GM18519 (cell line): ENCODE data around the gene BCL11B.

Source experiments
- ATAC-seq: cut with Tn5 transposase; IDR thresholded peaks from one replicate; pipeline ENCODE4 v1.9.1; 2021; ENCODE audit warnings: mild to moderate bottlenecking, moderate library complexity; ENCODE audit not compliant: unreplicated experiment, low FRiP score

Gene BCL11B

DNA sequence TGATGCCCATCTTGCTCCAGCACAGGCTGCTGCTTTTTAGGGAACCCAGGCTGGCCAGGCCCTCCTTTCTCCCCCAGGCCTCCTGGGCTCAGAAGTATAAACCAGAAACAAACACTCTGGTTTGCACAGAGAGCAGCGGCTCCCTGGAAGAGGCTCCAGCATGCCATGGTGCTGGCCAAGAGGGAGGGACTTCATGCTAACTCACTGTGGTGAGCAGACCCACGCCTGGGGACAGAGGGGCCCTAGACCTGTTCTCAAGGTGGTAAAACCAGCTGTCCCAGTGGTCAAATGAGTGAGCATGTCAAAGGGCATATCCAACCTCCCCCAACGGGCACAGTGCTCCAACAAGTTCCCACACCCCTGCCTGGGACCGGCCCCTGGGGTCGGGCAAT is 15.5 kb downstream of the BCL11B start:
- ATAC-seq = no peak

- ATAC-seq = no peak
These were observed 16.1 kb downstream of the BCL11B start for GRCh38 chr14:99255621-99256482.

GRCh38 chr14:99254328-99255009 is 17.5 kb downstream of the BCL11B start:
- no peak for ATAC-seq

GRCh38 chr14:99253890-99254289 is 18.1 kb downstream of the BCL11B start:
- no peak for ATAC-seq

DNA sequence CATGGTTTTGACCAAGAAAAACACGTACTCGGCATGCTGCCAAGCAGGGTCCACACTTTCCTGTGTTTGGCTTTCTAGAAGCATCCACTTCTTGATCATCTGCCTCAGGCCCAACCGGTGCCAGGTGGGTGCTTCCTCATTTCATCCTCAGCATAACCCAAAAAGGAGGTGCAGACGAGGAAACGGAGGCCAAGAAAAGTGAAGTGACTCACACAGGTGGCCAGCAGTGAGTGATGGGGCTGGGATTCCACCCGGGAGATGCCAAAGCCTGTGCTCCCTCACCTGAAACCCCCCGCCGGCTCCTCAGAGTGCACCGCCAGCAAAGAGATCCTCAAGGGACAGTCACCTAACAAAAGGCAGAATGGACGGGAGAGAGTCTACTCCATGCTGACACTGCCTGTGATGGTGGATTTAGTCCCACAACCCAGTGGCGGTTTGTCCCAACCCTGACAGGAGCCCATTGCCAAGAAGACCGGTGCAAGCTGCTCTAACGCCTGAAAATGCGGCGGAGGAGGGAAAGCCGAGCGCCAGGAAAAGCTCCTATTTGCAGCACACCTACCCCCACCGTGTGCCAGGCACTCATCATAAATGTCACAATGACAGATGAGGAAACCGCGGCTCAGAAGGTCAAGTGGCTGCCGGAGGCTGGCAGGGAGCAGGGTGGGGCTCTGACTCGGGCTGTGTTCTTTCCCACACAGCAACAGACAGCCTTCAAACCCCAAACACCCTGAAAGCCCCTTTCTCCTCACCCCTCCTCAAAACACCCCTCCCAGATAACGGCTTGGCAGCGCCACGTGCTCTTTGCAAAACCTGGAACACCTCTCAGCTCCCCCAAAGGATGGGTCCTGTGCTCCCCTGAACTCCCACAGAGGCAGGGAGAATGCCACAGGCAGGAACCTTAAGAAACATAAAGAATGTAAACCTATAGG is 18.8 kb downstream of the BCL11B start:
- ATAC-seq = no peak

DNA sequence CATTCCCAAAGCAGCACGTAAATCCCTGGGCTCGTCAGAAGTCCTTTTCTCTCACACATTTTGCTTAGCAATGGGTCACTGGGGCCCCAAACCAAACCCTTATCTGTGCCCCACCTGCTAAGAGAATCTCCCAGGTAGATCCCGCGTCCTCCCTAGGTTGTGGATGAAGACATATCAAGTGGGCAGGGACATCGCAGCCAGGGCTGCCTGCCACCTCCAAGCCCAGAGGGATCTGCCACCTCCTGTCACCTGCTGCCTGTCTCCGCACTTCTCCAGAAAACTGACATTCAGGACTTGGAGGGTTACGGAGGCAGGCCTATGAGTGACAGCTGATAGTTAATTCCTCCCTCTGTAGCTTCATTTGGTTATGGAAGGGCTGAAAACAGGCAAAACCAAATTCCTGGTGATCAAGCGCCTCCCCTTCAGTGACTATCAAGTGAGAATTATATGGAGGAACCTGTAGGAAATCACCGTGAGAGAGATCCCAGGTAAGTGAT is 19.5 kb downstream of the BCL11B start:
- no peak for ATAC-seq

DNA sequence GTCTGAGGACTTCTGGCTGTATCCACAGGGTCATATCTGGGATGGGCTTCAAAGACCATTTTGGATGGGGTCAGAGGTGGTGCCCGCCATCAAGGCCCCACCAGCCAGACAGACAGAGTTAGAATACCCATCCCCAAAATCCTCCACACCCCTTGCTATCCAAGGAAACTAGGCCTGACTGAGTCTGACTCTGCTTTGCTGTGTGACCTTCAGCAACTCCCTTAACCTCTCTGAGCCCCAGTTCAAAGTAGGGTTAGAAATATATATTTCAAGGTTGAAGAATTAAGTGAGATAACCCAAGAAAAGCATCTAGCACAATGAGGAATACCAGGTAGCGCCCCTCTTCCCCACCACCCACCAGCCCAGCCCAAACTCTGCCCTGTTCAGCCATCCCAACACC is 20.3 kb downstream of the BCL11B start:
- no peak for ATAC-seq

- no peak for ATAC-seq
These were observed 21.3 kb downstream of the BCL11B start for GRCh38 chr14:99250636-99251208.

- no peak for ATAC-seq
These were observed 22.6 kb downstream of the BCL11B start for GRCh38 chr14:99249389-99249788.

DNA sequence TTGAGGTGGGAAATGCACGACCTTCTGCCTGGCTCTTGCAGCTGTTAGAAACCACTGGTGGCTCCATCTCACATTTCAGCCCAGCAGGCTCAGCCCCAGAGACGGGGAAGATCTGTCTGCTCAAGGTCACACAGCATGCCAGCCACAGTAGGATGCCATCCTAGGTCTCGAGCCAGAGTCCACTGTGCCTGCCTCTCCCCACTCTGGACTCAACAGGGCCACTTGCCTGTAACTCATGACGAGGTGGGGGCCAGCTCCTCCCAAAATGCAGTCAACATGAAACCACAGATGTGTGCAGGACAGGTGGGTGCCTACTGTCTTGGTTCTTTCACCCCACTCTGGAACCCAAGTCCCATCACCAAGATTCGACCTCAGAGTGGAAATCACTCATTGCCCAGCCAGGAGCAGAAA is 23.2 kb downstream of the BCL11B start:
- ATAC-seq = no peak

DNA sequence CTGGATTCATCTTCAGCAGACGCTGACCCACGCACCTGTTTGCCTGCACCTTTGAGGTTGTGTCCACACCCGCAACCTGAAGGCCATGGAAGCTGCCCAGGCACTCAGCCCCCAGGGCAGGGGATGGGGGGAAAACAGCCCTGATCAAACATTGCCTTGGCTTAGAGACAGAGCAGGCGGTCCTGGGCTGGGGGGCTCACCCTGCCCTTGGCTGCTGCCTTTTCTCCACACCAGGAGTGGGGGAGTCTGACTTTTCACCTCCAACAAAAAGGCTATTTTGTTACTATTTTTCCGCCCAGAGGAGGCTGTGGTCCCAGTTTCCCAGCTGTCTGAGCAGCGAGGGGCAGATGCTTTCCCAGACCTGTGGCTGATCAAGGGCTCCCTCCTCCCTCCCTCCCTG is 24.2 kb downstream of the BCL11B start:
- ATAC-seq = no peak

GRCh38 chr14:99247101-99247729 is 24.8 kb downstream of the BCL11B start:
- no peak for ATAC-seq

GRCh38 chr14:99246536-99247097 is 25.4 kb downstream of the BCL11B start:
- no peak for ATAC-seq

DNA sequence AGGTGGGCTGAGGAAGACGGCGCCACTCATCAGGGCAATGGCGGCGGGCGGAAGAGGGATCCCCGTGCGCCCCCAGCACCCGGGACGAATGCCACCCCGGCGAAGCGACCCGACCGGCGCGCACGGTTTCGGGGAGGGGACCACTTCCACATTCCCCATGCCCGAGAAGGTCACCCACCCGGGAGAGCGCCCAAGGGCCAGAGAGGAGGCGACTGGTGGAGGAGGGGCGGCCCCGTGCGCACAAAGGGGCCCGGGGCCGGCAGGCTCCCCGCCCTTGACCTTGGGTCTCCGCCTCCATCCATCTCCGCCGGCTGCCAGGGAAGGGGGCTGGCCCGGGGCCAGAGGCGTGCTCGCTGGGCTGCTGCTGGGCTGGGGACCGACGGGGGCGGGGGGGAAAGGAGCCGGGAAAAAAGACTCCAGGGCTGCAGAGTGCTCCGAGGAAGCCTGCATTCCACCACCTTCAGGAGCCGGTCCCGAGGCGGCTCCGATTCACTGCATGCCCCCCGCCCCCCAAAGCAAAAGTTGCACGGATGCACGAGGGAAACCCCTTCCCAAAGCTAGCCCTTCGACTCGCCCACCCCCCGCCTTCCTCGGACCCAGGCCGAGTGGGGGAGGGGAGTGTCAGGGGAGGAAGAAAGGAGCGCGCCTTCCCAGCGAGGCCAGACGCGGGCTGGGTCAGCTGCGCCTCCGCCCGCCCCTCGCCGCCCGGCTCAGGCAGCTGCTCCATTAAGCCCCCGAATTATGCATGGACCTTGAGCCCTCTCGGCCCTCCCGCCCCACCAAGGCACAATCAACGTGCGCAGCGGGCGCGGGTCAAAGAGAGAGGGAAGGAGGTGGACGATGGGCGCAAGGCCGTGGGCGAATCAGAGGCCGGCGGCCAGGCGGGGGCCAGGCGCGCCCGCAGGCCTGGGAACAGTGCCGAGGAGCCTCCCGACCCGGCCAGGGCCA is 26.2 kb downstream of the BCL11B start:
- no peak for ATAC-seq

- ATAC-seq = no peak
These were observed 26.9 kb downstream of the BCL11B start for GRCh38 chr14:99244941-99245563.

- no peak for ATAC-seq
These were observed 27.6 kb downstream of the BCL11B start for GRCh38 chr14:99244367-99244901.

- no peak for ATAC-seq
These were observed 28.9 kb downstream of the BCL11B start for GRCh38 chr14:99242816-99243721.
